Stimulated activated CD4-positive, alpha-beta T cell treated with anti-CD3 and anti-CD28 coated beads, Interleukin-4, amount 100 ng/mL, for 1 hour (primary cell): ENCODE data around the gene CLBA1.

Experiments used
- DNase-seq: peaks from one replicate; pipeline ENCODE4 v3.0.0-alpha.2; 2020

CLBA1 gene

DNA sequence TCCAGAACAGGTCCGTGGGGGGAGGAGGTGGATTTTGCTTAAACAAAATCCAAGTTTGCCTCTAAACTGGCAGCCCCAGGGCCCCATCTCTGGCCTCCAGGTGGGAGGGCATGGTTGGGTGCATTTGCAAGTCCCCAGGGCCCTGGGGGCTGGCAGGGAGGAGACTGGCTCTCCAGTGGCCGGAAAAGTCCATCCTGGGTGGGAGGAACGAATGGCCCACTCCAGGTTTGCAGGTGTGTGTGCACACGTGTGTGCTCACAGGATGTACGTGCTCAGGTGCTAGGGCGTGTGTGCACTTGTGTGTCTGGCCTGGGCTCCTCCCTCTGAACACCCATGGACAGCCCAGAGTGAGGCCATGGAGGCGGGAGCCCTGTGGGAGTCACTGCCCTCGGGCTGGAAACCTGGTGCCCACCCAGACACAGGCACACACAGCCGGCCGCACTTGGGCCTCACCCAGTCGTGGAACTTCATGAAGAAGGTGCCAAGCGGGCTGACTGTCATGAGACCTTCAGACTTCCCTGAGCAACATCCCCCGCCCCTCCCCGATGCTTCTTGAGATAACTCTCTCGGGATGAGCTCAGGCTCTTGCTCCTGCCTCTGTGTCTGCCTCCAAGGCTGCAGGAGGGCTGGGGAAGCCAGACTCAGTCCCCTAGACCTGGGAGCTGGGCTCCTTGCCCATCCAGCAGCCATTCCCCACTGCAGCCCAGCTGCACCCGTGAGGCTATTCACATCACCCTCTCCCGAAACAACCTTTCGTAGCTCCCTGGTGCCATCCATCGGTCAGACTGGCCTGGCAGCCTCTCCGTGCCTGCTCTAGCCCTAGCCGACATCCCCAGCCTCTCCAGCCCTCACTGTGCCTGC is 16.8 kb upstream of the CLBA1 start:
- no peak for DNase-seq

GRCh38 chr14:104969741-104970230 is 15.8 kb upstream of the CLBA1 start:
- no peak for DNase-seq

DNA sequence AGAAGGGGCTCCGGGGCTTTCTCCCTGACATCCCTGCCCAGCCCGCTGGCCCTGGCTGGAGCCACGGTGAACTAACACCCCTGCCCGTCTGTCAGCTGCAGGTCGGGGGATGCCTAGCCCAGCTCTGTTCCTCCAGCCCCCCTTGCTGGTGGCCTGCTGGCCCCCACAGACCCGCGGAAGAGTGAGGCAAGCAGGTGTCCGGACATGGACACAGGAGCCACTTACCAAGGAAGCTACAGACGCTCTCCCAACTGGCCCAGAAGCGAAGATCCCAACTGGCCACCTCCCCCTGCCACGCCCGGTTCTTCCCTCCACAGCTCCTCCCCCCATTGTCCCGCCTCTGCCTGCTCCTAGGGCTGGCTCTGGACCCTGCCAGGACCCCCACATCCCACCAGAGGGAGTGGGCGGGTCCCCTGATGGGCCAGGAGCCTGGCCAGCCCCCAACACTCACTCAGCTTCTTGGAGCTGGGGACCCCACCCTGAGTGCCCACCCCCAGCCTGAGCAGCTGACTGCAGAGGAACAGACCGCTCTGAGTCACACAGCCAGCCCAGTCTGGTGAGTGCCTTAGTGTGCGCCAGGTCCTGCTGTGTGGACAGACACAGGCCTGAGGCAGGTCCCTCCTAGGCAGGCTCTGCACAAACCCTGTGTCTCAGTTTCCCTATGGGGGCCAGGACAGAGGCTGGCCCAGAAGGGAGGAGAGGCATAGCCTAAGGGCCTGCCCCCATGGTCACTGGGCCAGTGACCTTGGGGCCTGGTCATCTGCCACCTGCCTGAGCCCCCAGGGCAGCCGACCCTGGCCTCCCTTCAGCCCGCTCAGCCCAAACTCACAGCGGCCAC is 15.1 kb upstream of the CLBA1 start:
- DNase-seq: no peak

DNA sequence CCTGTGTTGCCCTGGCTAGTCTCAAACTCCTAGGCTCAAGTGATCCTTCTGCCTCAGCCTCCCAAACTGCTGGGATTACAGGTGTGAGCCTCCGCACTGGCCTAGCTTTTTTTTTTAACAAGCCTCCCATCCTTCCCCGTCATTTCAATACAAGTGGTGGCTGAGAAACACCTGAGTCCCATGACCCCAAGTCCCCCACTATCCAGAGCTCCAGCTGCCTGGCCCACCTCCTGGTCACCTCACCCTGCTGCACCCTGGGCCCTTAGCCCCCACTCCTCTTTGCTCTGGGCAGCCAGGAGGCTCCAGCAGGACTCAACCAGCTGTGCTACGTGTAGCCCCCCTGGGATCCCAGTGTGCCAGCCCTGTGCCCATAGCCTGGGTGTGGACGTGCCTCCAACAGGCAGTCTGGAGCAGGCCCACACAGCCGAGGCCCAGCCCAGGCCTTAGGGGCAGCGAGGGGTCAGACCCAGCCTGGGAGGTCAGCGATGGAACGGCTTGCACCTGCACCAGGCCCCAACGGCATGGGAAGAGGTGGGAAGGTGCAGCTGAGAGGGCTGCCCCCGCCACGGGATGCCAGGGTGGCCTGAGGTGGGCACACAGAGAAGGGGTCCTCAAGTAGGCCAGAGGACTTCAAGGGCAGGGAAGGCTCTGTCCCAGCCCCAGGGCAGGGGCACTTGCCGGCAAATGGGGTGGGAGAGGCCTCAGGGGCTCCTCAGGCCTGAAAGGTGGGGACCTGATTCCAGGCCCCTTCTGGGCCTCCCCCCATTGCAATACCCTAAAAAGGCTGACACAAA is 13.9 kb upstream of the CLBA1 start:
- no peak for DNase-seq

GRCh38 chr14:104972301-104973134 is 13.1 kb upstream of the CLBA1 start:
- DNase-seq: no peak

DNA sequence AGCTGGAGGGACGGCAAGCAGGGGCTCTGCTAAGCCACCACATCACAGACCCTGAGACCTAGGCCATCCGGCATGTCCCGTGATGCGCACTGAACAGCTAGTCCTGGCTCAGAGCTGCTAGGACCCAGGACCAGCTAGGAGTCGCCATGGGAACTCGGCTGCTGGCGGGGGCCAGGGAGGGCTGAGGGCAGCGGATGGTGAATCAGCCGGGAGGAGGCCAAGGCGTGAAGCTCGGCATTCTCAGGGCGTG is 12.5 kb upstream of the CLBA1 start:
- no peak for DNase-seq

GRCh38 chr14:104973385-104974145 is 12.0 kb upstream of the CLBA1 start:
- no peak for DNase-seq

GRCh38 chr14:104974146-104974541 is 11.4 kb upstream of the CLBA1 start:
- DNase-seq: no peak

- no peak for DNase-seq
Measured at GRCh38 chr14:104974665-104975390, 10.8 kb upstream of the CLBA1 start.

- no peak for DNase-seq
Measured at GRCh38 chr14:104975481-104976197, 9.9 kb upstream of the CLBA1 start.

- DNase-seq: peak; percentile 90
Measured at GRCh38 chr14:104976198-104977007, 9.2 kb upstream of the CLBA1 start.

DNA sequence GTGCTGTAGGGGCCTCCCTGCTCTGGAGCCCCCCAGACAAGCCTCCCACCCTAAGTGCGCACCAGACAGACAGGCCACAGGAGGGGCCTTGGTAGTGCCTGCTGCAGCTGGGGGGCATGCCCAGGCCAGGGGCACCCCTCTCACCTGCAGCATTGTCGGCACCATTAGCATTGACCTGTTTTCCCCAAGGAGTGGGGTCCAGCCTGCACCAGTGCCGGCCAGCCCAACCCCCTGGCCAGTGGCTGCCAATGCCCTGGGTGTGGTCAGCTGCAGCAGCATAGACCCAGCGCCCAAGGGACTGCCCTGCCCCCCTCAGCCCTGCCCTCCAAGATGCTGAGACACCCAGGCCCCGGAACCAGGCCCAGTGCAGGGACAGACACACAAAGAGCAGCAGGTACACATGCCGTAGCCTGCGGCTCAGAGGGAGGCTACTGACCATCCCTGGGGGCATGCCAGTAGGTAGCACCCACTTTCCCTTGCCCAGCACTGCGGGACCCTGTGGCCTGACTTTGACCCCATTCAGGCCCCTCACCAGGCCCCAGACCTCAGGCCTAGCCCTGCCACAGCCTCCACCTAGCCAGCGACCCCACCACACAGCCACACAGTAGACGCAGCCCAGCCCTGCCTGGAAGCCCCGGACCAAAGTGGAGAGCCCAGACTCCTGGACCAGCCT is 8.4 kb upstream of the CLBA1 start:
- no peak for DNase-seq

DNA sequence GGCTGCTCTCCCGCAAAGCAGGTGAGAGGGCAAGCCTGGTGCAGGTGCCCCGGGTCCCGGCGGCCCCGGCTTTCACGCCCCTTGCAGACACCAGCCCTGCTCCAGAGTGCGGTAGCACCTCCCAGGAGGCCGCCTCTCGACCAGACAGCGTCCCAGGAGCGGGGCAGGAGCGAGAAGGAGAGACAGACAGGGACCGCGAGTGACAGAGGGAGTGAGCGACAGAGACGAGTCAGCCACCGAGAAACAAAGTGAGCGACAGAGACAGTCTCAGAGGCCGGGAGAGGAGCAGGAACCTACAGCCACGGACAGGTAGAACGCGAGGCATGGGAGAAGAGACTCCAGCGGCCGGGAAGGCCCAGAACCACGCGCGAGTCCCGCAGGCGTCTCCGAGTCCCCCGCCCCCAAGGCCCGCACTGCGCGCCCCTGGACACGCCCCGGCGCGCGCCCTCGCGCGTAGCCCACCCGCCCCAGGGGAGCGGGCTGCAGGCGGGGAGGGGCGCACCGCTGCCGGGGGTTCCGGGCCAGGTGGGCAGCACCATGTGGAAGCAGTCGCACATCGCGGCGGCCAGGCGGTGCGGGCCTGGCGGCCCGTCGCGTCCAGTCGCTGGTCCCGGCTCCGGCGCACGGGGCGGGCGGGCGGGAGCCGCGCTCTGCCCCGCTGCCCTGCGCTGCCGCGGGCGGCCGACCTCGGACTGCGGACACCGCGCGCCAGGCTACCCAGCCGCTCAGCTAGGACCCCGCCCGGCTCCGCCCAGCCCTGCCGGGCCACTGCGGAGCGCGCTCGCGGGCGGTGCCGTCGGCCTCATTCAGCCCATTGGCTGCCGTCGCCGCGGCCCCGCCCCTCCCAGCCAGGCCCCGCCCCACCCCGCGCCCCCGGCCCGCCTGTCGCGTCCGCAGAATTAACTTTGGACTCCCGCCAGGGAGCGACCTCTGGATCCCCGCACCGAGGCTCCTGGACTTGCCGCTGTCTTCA is 7.6 kb upstream of the CLBA1 start, which contains the start of gene AHNAK2:
Gene AHNAK2, minus strand, starts transcription at position 694 of the 973 bp plus-strand sequence. Its CDS starts 137 bp downstream, at position 557.
- peak; percentile 67 for DNase-seq

DNA sequence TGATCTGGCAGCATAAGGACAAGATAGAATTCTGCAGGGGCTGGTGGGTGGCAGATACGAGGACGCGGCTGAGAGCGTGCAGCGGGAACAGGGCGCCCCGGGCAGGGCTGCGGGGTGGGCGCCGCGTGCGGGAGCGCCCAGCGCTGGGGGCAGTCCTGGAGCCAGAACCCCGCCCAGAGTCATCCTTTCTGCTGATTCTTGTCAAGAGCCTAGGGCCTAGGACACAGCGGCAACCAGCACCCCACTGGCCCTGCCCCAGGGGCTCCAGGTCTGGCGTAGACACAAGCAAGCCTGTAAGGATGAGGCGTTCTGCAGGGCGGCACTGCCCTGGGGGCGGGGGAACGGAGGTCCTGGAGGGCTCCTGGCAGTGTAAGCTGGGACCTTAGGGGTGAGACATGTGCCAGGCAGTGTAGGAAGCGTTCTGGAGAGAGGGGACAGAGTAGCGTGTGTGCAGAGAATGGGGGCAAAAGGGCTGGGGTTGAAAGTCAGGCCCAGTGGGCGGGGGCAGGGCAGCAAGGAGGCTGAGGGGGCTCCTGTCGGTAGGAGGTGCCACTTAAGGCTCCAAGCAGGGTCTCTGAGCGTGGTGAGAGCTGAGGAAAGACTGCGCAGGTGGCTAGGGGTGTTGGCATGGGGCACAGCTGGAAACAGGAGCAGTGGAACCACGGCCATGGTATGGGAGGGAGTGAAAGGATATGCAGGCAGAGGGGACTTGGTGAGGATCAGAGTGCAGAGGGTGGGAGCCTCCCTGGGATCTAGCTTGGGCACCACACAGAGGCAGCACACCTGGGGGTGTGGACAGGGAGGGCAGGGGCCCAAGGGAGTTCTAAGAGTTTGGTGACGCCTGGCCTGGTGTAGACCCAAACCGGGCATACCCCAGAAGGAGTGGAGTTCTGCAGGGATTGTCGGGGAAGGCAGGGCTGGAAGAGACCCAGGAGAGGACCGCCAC is 6.6 kb upstream of the CLBA1 start:
- DNase-seq: no peak

- DNase-seq: peak; percentile 1
Measured at GRCh38 chr14:104979758-104980610, 5.6 kb upstream of the CLBA1 start.
